ENCODE results near the gene GOLGA2. TPM values are rescaled to one million over a fixed set of nuclear protein-coding genes. Genes with fewer than 3 reads are reported as not detected.

Gene GOLGA2
- polyA plus RNA-seq, 1 of the 3 experiments (the other 2 are of a cell fraction): 103 TPM

DNA sequence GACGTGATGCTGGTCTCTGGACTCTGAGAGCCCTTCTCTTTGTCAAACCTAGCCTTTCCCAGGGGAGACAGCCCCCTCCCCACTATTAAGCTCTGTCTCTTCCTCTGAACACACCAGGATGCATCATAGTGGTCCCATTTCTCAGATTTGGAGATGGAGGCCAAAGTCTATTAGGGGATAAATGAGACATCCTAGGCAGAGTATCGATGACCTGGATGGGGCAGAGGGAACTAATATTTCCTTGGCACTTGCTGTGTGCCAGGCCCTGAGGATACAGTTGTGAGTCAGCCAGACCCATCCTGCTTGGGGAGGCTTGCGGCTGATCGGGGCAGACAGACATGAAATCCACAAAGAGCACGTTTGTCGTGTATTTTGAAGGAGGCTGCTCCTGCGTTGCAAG, 67.4 kb downstream of the GOLGA2 start (continued):
- no peak for TF ChIP-seq SIN3A (IDR thresholded peaks at IDR 0.05; ENCODE audit: borderline replicate concordance, low read depth, low read length)
- TF ChIP-seq MEF2A (IDR thresholded peaks at IDR 0.05; ENCODE audit: borderline replicate concordance, low read depth): no peak
- TF ChIP-seq GABPA (IDR thresholded peaks at IDR 0.05; ENCODE audit: low read depth): no peak
- no peak for TF ChIP-seq PBX3 (IDR thresholded peaks at IDR 0.05)
- TF ChIP-seq RFX5 (IDR thresholded peaks at IDR 0.05; ENCODE audit: low read length): no peak
- TF ChIP-seq EZH2phosphoT487 (IDR thresholded peaks at IDR 0.05; ENCODE audit: borderline replicate concordance, low read depth): no peak

GRCh38 chr9:128206916-128207910, 68.6 kb downstream of the GOLGA2 start:
- no peak overlapping the region for H3K4me2 ChIP-seq
- H4K20me1 ChIP-seq (ENCODE audit: insufficient read depth): no peaks in the 10 kb centered on the region
- H3K9ac ChIP-seq: no peak overlapping the region
- CTCF ChIA-PET: interaction anchor here (0.6 to 2.1 kb wide), 7 partner anchors 10 to 212 kb away, joined by 3 to 10 read pairs (median 3); no protein-coding TSS in a partner anchor
- WGBS (ENCODE audit: low lambda C conversion rate): 83% methylated on average over 12 of the region's 15 CpGs
- peaks cover 0 to 3% of the 10 kb centered on the region in 2 experiments for H3K36me3 ChIP-seq (replicated peaks in 1 of 2; ENCODE audit: control insufficient read depth in 1 of 2, insufficient read depth in 2 of 2, low read length in 1 of 2)
- DNase-seq: no peak
- no peaks in the 10 kb centered on the region for H3K9me3 ChIP-seq
- H2AFZ ChIP-seq (ENCODE audit: low read depth): no peak overlapping the region
- peaks cover 24% of the 10 kb centered on the region for H3K79me2 ChIP-seq (ENCODE audit: insufficient read depth)
- TF ChIP-seq NRF1 (IDR thresholded peaks at IDR 0.05; ENCODE audit: low read depth, low read length): no peak
- no peak for TF ChIP-seq PBX3 (IDR thresholded peaks at IDR 0.05)
- TF ChIP-seq EZH2phosphoT487 (IDR thresholded peaks at IDR 0.05; ENCODE audit: borderline replicate concordance, low read depth): no peak
- no peak for TF ChIP-seq SMC3 (IDR thresholded peaks at IDR 0.05; ENCODE audit: low read depth, low read length)
- no peak for TF ChIP-seq YY1 (IDR thresholded peaks at IDR 0.05; ENCODE audit: low read depth)
- TF ChIP-seq EP300 (IDR thresholded peaks at IDR 0.05; ENCODE audit: borderline replicate concordance in 1 of 2, low read depth in 1 of 2, low read length in 1 of 2): no peak
- TF ChIP-seq, protein P1, sequence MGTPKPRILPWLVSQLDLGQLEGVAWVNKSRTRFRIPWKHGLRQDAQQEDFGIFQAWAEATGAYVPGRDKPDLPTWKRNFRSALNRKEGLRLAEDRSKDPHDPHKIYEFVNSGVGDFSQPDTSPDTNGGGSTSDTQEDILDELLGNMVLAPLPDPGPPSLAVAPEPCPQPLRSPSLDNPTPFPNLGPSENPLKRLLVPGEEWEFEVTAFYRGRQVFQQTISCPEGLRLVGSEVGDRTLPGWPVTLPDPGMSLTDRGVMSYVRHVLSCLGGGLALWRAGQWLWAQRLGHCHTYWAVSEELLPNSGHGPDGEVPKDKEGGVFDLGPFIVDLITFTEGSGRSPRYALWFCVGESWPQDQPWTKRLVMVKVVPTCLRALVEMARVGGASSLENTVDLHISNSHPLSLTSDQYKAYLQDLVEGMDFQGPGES (IDR thresholded peaks at IDR 0.05; ENCODE audit: low read depth, low read length): no peak
- TF ChIP-seq FOXM1 (IDR thresholded peaks at IDR 0.05; ENCODE audit: low read depth): no peak
- no peak for TF ChIP-seq MAX (IDR thresholded peaks at IDR 0.05; ENCODE audit: low read depth)
- no peak for TF ChIP-seq GABPA (IDR thresholded peaks at IDR 0.05; ENCODE audit: low read depth)
- no peak for TF ChIP-seq TEAD4 (IDR thresholded peaks at IDR 0.05; ENCODE audit: borderline replicate concordance, insufficient read depth)
- TF ChIP-seq TCF12 (IDR thresholded peaks at IDR 0.05): no peak
- H3K4me1 ChIP-seq (ENCODE audit: control insufficient read depth in 1 of 2, insufficient read depth in 2 of 2, low read depth in 1 of 2, low read length in 1 of 2): peaks cover 0 to 20% of the 10 kb centered on the region in 2 experiments; a peak in 1 of 4 replicates
- no peak overlapping the region for H3K27ac ChIP-seq (ENCODE audit: low read depth in 2 of 2, low read length in 1 of 2)
- no peaks in the 10 kb centered on the region for H3K27me3 ChIP-seq (ENCODE audit: insufficient read depth)
- POLR2A ChIA-PET: no interaction called here
- no peak overlapping the region for H3K4me3 ChIP-seq (ENCODE audit: low read depth in 2 of 2, low read length in 1 of 2)
- H3K9me2 ChIP-seq: no peaks in the 10 kb centered on the region
- H3F3A ChIP-seq (replicated peaks; ENCODE audit: insufficient read depth): peaks cover 9% of the 10 kb centered on the region
